Colon (tissue), 2 donors: ENCODE results near the gene NAT8L.

Source experiments
- FAIRE-seq: peaks from 2 replicates; lab custom pipeline; 2012; peaks lifted over from hg19 to GRCh38; lab: Jason Lieb, UNC
- donor health status: control.
- donor health status: control.

Gene NAT8L

DNA sequence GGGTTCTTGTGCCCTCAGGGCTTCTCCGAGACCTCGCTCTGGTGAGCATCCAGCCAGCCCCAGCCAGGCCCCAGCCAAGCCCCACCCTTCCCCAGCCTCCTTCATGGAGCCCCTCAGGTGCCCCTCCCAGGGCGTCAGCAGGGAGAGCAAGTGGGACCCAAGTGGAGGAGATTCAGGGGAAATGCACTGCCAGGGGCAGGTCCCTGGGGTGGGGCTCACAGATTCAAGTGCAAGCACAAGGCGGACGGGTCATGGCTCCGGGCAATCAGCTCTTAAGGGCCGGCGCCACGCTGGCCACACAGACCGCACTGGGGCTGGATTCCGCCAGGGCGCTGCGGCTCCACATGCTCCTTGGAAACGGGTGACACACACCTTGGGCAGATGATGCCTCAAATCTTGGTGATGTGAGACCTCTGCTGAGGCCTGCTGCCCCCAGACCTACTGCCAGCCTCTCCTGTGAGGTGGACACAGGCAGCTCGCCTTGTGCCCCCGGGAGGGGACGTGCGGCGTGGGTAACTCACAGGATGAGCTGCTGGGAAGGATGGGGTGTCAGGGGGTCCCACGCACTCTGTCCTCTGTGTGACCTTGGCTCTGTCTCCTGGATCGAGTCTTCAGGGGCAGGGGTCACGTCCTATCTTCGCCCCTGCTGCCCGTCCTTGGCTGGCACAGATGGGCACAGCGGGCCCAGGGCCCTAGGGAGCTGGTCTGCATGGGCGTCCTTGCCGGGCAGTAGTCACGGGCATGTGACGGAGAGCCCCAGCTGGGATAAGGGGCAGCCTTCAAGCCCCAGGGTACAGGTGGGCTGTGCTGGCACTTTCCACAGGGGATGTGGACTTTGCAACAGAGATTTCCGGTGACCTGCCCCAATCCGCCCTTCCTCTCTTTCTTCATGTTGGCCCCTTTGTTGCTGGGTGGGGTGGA lies 17.1 kb downstream of the NAT8L start:
- no peak for FAIRE-seq

DNA sequence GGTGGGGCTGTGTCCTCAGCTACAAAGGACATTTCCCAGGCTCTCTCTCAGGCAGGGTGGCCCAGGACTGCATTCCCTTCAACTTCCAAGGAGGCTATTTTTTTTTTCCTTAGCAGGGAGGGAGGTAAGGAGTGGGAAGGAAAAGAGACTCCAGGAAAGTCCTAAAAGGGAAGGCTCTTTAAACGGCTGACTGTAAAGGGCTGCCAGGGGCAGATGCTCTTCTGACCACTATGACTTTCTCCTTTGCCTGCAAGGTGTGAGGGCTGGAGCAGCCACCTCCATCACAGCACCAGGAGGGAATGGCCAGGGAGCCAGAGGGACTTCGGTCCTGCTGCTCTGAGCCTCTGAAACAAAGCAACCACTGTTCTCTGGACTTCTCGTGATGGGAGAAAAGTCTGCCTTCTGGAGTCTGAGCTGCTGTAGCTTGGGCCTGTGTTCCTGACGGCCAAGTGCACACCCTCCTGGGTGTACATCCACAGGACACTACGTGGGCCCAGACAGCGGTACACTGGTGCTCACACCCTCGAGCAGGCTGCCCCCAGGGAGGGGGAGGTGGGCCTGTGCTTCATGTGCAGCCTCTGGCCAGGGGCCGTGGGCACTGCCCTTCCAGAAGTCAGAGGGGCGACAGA lies 17.9 kb downstream of the NAT8L start:
- no peak for FAIRE-seq

- no peak for FAIRE-seq
Measured at GRCh38 chr4:2077537-2078460, 18.7 kb downstream of the NAT8L start.

DNA sequence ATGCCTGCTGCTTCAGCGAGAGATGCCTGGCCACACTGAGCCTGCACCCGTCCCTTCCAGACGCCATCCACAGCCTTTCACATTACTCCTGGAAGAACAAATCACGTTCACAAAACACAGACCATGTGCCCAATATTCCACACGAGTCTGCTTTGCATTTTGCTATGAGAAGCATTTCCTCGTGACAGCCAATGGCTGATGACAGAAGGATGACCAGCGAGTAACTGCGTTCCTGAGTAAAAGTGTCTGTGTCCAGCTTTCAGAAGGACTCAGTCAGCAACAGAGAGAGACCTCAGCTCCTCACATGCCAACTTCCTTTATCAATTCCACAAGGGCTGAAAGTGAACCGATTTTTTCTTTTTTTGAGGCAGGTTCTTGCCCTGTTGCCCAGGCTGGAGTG lies 19.5 kb downstream of the NAT8L start:
- FAIRE-seq, result no peak

GRCh38 chr4:2079006-2079405 lies 19.9 kb downstream of the NAT8L start:
- no peak for FAIRE-seq

GRCh38 chr4:2079926-2080325 lies 20.8 kb downstream of the NAT8L start:
- FAIRE-seq, result no peak

GRCh38 chr4:2080429-2081300 lies 21.5 kb downstream of the NAT8L start:
- no peak for FAIRE-seq

DNA sequence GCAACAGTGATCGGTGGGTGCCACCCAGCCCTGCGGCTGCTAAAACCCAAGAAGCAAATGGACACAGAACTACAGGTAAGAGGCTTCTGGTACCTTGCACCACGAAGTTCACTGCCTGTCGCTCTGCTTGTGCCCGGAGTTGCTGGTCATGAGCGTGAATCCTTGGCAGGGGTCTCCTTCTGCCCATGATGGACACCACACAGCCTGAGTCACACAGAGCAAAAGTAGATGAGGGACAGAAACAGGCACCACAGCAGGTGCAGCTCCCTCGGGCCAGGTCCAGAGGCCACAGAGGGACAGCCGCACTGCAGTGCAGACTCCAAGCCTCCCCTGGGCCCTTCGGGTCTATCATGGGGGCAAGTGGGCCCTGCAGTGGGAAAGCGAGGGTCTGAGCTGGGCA lies 22.4 kb downstream of the NAT8L start:
- no peak for FAIRE-seq

- FAIRE-seq, result no peak
Measured at GRCh38 chr4:2082118-2082517, 23.0 kb downstream of the NAT8L start.

DNA sequence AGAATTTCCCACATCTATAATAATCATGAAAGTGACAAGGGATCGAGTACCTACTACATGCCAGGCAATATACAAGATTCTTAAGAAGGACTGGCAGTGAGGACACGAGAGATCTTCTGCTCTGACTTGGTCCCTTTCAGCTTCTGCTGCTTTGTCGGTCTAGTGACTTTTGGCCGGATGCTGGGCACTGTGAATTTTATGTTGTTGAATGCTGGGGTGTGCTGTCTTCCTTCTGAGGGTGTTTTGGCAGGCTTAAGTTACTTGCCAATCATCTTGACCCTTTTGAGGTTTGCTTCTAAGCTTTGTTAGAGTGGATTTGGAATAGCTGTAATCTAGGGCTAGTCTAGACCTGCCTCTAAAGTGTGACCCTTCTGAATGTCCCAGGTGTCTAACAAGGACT lies 23.5 kb downstream of the NAT8L start:
- FAIRE-seq, result no peak

- no peak for FAIRE-seq
Measured at GRCh38 chr4:2083116-2083825, 24.1 kb downstream of the NAT8L start.

- no peak for FAIRE-seq
Measured at GRCh38 chr4:2083826-2084160, 24.7 kb downstream of the NAT8L start.

DNA sequence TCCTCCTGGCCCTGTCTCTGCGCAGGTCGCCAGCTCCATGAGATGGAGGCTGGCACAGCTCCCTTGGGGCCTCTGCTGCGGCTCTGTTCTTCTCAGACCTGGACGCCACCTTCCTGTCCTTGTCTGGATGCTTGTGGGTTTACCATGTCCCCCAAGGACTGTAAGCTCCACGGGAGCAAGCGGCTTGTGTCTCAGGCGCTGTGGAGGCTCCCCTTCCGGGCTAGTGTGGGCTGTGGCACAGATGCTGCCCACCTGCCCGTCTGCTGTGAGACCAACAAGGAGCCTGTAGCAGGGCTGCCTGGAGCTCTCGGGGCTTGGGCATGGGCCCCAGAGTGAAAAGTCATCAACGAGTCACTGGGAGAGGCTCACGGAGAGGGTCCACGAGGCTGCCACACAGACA lies 25.2 kb downstream of the NAT8L start:
- no peak for FAIRE-seq

DNA sequence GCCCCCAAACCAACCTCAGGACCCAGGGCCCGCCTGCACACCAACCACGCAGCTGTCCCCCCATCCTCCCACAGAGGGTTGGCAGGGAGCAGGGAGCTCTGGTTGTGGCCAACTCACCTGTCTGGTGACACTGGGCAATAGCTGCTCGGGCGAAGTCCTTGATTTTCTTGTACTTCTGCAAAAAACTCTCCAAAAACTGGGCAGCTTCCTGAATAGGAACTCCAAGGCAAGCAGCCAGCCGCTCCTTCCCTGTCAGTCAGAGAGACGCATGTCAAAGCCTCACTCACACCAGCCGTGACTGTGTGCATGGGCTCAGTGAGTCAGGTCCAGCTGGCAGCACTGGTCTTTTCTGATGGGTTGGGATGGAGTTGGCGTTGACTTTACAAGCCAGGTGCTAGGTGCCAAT lies 26.4 kb downstream of the NAT8L start:
- no peak for FAIRE-seq

GRCh38 chr4:2087170-2087569 lies 28.0 kb downstream of the NAT8L start:
- FAIRE-seq, result no peak

DNA sequence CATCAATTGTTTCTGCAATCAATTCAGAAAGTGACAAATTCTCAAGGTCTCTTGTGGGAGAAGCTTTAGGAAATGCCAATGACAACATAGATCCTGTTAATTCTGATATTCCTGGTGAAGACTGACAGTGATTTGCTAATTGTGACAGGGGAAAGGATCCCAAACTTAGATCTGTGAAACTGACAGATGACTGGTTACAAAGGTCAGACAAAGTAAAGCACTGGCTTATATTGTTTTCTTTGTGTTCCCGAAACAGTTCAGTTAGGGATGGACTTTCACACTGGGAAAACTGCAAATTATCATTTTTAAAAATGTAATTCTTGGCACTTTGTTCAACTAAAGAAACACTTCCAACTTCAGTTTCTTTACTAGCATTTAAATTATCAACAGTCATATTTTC lies 30.1 kb downstream of the NAT8L start:
- FAIRE-seq, result no peak

DNA sequence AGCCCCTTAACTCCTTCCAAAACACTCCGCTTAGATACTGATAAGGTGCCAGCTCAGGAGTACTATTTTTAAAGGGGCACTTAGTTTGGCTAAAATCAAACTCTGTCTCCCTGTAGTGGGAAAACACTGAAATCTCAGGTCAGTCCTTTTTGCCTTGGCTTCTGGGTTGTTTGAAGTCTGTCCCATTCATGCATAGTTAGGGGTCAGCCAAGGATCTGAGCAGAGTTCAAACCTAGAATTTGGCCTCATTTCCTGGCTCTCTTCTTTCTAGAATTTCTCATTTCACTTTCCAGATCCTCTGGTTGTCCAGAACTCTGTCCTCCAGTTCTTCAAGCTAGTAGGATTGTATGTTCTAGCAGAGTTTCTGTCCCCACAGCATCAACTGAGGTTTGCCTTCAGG lies 31.5 kb downstream of the NAT8L start:
- FAIRE-seq, result no peak

- FAIRE-seq, result no peak
Measured at GRCh38 chr4:2091990-2092668, 33.0 kb downstream of the NAT8L start.

GRCh38 chr4:2092669-2093053 lies 33.5 kb downstream of the NAT8L start:
- no peak for FAIRE-seq

- no peak for FAIRE-seq
Measured at GRCh38 chr4:2093265-2093664, 34.1 kb downstream of the NAT8L start.

DNA sequence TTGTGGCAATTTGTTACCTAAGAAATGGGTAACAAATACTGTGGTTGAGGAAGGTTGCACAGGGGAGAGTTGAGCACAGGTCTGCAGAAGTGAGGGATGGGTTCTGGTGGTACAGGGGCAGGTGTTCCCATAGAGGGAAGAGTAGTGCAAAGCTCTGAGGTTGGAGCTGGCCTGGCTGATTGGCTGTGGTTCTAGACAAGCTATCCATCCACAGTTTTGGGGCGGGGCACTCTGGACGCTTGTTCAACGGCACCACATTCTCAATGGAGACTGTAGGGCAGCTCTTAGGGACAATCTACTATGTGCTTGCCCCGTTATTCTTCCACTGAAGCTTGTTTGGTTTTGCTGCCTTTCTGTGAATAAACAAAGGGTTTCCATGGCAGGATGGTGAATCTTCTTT lies 35.4 kb downstream of the NAT8L start:
- FAIRE-seq, result no peak
